Left lung (tissue), 10 donors: ENCODE results near the gene KANTR. TPM values are rescaled to one million over a fixed set of nuclear protein-coding genes. Genes with fewer than 3 reads are reported as not detected.

Experiments used
- ATAC-seq: fragments of 200-7000 bp; cut with Tn5 transposase; one replicate; pipeline ENCODE4 v1.9.1; 2020; ENCODE audit warnings: moderate library complexity
- DNase-seq, 4 donors: peaks; one replicate each; pipeline ENCODE4 v3.0.0-alpha.2; 2013 to 2020
- H3K27ac ChIP-seq, 2 donors: fragments of 200-600 bp; sonication (generic) in 1 of 2; one replicate each; pipeline versions ENCODE4 v1.5.0 to v1.8.0; 2020 to 2021
- H3K27me3 ChIP-seq, 2 donors: fragments of 200-600 bp; sonication (generic) in 1 of 2; one replicate each; pipeline versions ENCODE4 v1.5.0 to v1.8.0; 2020 to 2021
- H3K36me3 ChIP-seq, 2 donors: fragments of 200-600 bp; sonication (generic) in 1 of 2; one replicate each; pipeline versions ENCODE4 v1.5.0 to v1.8.0; 2020 to 2021
- H3K4me1 ChIP-seq, 2 donors: fragments of 200-600 bp; one replicate each; pipeline ENCODE4 v1.8.0; 2021
- H3K4me3 ChIP-seq, 2 donors: fragments of 200-600 bp; sonication (generic) in 1 of 2; one replicate each; pipeline versions ENCODE4 v1.5.0 to v1.8.0; 2020 to 2021; ENCODE audit warnings: mild to moderate bottlenecking in 1 of 2
- H3K9me3 ChIP-seq, 2 donors: fragments of 200-600 bp; sonication (generic) in 1 of 2; one replicate each; pipeline versions ENCODE4 v1.5.0 to v1.8.0; 2020 to 2021
- CTCF ChIP-seq, 2 donors: fragments of 200-600 bp; sonication (generic) in 1 of 2; IDR thresholded peaks; one replicate each; pipeline versions ENCODE4 v1.5.0 to v1.8.0; 2021; ENCODE audit warnings: antibody characterized with exemption in 2 of 2
- intact Hi-C, 2 donors: fragments of 100-400 bp; cut with DNase I; formaldehyde crosslinking; loops; one replicate each; pipeline versions ENCODE4 v1.11.2 to v1.14.2; 2022
- polyA plus RNA-seq, 6 donors: library from polyadenylated mRNA; unstranded; fragments of 120-200 nt; gene quantifications; one replicate each; pipeline ENCODE4 v1.2.1, GENCODE V29; 2013; ENCODE audit not compliant: insufficient read length in 6 of 6
- total RNA-seq, 2 donors: library from RNA; stranded (reverse); fragmentation: NEBNext Ultra II Directional; extraction: Animal tissue kit (Norgen Biotek cat#: 25700); gene quantifications; one replicate each; pipeline ENCODE4 v1.2.1, GENCODE V29; 2021
- donor health status: DM: no; HTN: yes; CAD: no.
- donor health status: DM: no; HTN: no; CAD: no.

The KANTR gene
- total and polyA plus RNA-seq, 8 donors = 7.8 to 41.3 (median 21.0) TPM

- Histone ChIP-seq H3K36me3 (no peaks in the 10 kb centered on the region), H3K4me3 (no peak overlapping the region), H3K27ac (no peak overlapping the region), H3K4me1 (no peaks in the 10 kb centered on the region), H3K27me3 (no peaks in the 10 kb centered on the region), H3K9me3 (no peaks in the 10 kb centered on the region)
- no peak for DNase-seq
- intact Hi-C loops = no loop called here
- no peak for TF ChIP-seq CTCF (IDR thresholded peaks at IDR 0.05)
- ATAC-seq = no peak
These were observed 1.9 kb downstream of the KANTR start for GRCh38 chrX:53095796-53096195.

DNA sequence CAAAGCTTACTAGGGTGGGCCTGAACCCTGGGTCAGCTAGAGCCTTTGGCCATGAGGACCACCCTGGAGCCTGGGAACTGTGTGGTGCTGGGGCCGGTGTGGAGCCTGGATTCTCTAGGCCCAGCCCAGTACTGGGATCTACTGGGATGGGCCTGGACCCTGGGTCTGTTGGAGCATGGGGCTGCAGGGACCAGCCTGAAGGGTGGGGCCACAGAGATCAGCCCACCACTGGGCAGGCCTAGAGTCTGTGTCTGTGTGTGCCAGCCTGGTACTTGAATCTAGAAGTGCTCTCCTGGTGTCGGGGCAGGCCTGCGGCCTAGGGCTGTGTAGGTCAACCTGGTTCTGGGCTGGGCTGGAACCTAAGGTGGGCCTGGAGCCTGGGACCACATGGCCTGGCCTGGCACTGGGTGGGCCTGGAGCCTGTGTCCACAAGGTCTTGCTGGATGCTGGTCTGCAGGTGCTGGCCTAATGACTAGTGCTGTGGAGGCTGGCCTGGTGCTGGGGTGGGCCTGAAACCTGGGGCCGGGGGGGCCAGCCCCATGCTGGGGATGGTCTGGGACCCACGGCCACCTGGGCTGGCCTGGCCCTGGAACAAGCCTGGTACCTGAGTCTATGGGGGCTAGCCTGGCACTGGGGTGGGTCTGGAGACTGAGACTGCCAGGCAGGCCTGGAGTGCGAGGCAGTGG is 21.1 kb downstream of the KANTR start:
- no peak for DNase-seq
- H3K27me3 ChIP-seq = no peaks in the 10 kb centered on the region
- no peak overlapping the region for H3K4me3 ChIP-seq
- no peaks in the 10 kb centered on the region for H3K36me3 ChIP-seq
- ATAC-seq = no peak
- no peak overlapping the region for H3K27ac ChIP-seq
- no peaks in the 10 kb centered on the region for H3K4me1 ChIP-seq
- H3K9me3 ChIP-seq = no peaks in the 10 kb centered on the region
- no peak for TF ChIP-seq CTCF (IDR thresholded peaks at IDR 0.05)
- intact Hi-C loops = no loop called here

DNA sequence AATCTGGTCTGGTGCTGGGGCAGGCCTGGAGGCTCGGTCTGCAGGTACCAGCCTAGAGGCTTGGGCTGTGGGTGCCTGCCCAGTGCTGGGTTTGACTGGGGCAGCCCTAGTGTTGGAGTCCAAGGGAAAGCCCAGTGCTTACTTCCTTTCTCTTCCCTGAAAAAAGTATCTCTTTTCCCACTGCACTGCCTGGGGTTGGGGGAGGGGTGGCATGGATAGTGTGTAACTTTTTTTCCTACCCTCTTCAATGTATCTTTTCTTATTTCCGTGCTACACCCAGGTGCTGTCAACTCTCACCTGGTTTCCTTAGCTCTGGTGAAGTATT is 21.6 kb downstream of the KANTR start:
- Histone ChIP-seq H3K27ac (no peak overlapping the region), H3K27me3 (no peaks in the 10 kb centered on the region), H3K9me3 (no peaks in the 10 kb centered on the region), H3K4me1 (no peaks in the 10 kb centered on the region), H3K36me3 (no peaks in the 10 kb centered on the region), H3K4me3 (no peak overlapping the region)
- no peak for TF ChIP-seq CTCF (IDR thresholded peaks at IDR 0.05)
- intact Hi-C loops = no loop called here
- DNase-seq = no peak
- ATAC-seq = peak; percentile 13

- no peak for TF ChIP-seq CTCF (IDR thresholded peaks at IDR 0.05)
- no peak overlapping the region for H3K4me3 ChIP-seq
- peak; percentile 50 for ATAC-seq
These were observed 22.2 kb downstream of the KANTR start for GRCh38 chrX:53116101-53116500.

DNA sequence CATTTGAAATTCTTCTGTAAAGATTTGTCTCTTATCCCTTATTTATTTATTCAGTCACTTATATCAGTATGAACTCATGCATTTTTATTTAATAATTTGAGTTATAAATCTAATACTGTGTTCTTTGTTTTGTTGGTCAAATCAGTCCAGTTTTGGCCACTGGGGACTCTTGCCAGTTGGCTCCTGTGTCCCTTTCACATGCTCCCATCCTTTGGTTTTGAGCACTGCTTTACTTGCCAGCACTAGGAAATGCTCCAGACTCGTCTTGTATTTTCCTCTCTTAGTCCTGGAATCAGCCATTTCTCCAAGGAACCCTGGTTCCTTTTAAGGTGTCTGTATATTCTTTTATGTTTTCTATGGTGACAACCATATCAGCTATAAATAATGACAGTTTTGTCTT is 28.1 kb downstream of the KANTR start:
- DNase-seq = no peak
- no peaks in the 10 kb centered on the region for H3K9me3 ChIP-seq
- ATAC-seq = no peak
- no peaks in the 10 kb centered on the region for H3K36me3 ChIP-seq
- no peaks in the 10 kb centered on the region for H3K27me3 ChIP-seq
- no peak overlapping the region for H3K27ac ChIP-seq
- intact Hi-C loops = no loop called here
- no peak overlapping the region for H3K4me3 ChIP-seq
- no peak for TF ChIP-seq CTCF (IDR thresholded peaks at IDR 0.05)
- no peaks in the 10 kb centered on the region for H3K4me1 ChIP-seq

More at GRCh38 chrX:53116101-53116500, 22.2 kb downstream of the KANTR start:
- Histone ChIP-seq H3K27ac (no peak overlapping the region), H3K4me1 (no peaks in the 10 kb centered on the region), H3K9me3 (no peaks in the 10 kb centered on the region), H3K27me3 (no peaks in the 10 kb centered on the region), H3K36me3 (no peaks in the 10 kb centered on the region)
- DNase-seq = peak in 1 of 4 donors; percentile 18
- intact Hi-C loops = no loop called here
